ENCODE data around the gene EPHB4. TPM values are rescaled to one million over a fixed set of nuclear protein-coding genes. Genes with fewer than 3 reads are reported as not detected.

Gene EPHB4
- total RNA-seq, 1 experiment from 2014 or later, result 135 TPM

- Histone ChIP-seq H2BK12ac (ENCODE audit: insufficient read length, low read depth, low read length) (no peak overlapping the region), H3K79me2 (ENCODE audit: insufficient read depth, low read length) (peaks cover 15% of the 10 kb centered on the region), H4K91ac (ENCODE audit: insufficient read length, low read depth, low read length) (no peak overlapping the region), H3T11ph (ENCODE audit: low read length) (no peak overlapping the region), H3K56ac (ENCODE audit: insufficient read length, low read depth, low read length) (no peak overlapping the region), H3K9me3 (ENCODE audit: control insufficient read depth, low read depth, low read length) (no peaks in the 10 kb centered on the region), H4K5ac (ENCODE audit: insufficient read length, low read depth, low read length) (no peak overlapping the region), H2AK5ac (ENCODE audit: insufficient read length, low read length) (no peak overlapping the region), H2AFZ (ENCODE audit: low read length) (no peak overlapping the region), H3K14ac (ENCODE audit: insufficient read depth, low read length) (no peak overlapping the region), H3K23me2 (ENCODE audit: insufficient read length, low read depth, low read length, poor library complexity, severe bottlenecking) (peaks cover 16% of the 10 kb centered on the region), H4K20me1 (ENCODE audit: control insufficient read depth, insufficient read depth, insufficient read length) (no peaks in the 10 kb centered on the region), H4K8ac (replicated peaks; ENCODE audit: insufficient read length, low read depth, low read length) (no peak overlapping the region), H3K4me1 (ENCODE audit: insufficient read depth, low read length) (peaks cover 7% of the 10 kb centered on the region; the same call in 1 of the 2 replicates), H3K18ac (ENCODE audit: insufficient read length, low read depth, low read length) (no peak overlapping the region), H2BK120ac (ENCODE audit: low read depth, low read length, poor library complexity, severe bottlenecking) (no peak overlapping the region), H3K9ac (ENCODE audit: extremely low read depth, insufficient read length, low read length) (no peak overlapping the region), H3K27me3 (ENCODE audit: insufficient read depth, low read length) (no peaks in the 10 kb centered on the region), H3K27ac (ENCODE audit: insufficient read length, low read depth, low read length) (no peak overlapping the region), H3K4ac (ENCODE audit: low read depth, low read length) (no peak overlapping the region), H2BK20ac (ENCODE audit: low read depth, low read length, poor library complexity, severe bottlenecking) (no peak overlapping the region), H2BK5ac (ENCODE audit: insufficient read length, low read length) (no peak overlapping the region), H3K79me1 (ENCODE audit: insufficient read depth, low read depth, low read length, poor library complexity, severe bottlenecking) (peaks cover 13% of the 10 kb centered on the region), H3K4me2 (ENCODE audit: insufficient read depth, insufficient read length, low read length) (no peak overlapping the region), H3K23ac (ENCODE audit: insufficient read length, low read depth, low read length) (no peak overlapping the region), H2BK15ac (ENCODE audit: low read depth, low read length) (no peak overlapping the region)
- Mint-ChIP-seq H3K4me3 (peak overlapping the region; percentile 92 to 99; a peak in 4 of 5 replicates), H3K4me1 (peaks cover 25 to 38% of the 10 kb centered on the region in 2 experiments), H3K27me3 (ENCODE audit: low read depth) (no peaks in the 10 kb centered on the region; the same call in 1 of the 2 replicates), H3K36me3 (ENCODE audit: insufficient read depth in 1 of 3, low read depth in 3 of 3) (peaks cover 14 to 23% (median 22%) of the 10 kb centered on the region in 3 experiments; a peak in 6 of 7 replicates), H3K27ac (peak overlapping the region in 2 of 3 experiments; percentile 79 to 87; a peak in 1 of 7 replicates), H3K9me3 (peaks cover 0 to 2% of the 10 kb centered on the region in 2 experiments; a peak in 2 of 5 replicates)
- no CpG with 5 or more reads among the region's 20 CpGs for WGBS (ENCODE audit: extremely low coverage, insufficient read length, low lambda C conversion rate)
- DNase-seq, result peak; percentile 48
- no peak for TF ChIP-seq CTCF (conservative IDR thresholded peaks at IDR 0.05)
Measured at GRCh38 chr7:100829150-100829716, 1.9 kb upstream of the EPHB4 start.
